Heart left ventricle (tissue), 16 donors: Measurements from ENCODE around the gene GPR153. TPM values are rescaled to one million over a fixed set of nuclear protein-coding genes. Genes with fewer than 3 reads are reported as not detected.
A peak's percentile ranks its signal among the peaks of the same experiment; 100 is the strongest.

Experiments
- ATAC-seq, 4 donors: fragments of 200-7000 bp; cut with Tn5 transposase; one replicate each; pipeline ENCODE4 v1.9.1; 2020 to 2022; ENCODE audit warnings: moderate library complexity in 4 of 4, mild to moderate bottlenecking in 3 of 4, moderate number of reproducible peaks in 1 of 4
- DNase-seq, 5 donors: peaks; one replicate each; pipeline ENCODE4 v3.0.0-alpha.2; 2020
- H3K27ac ChIP-seq, 12 donors: fragments of 200-600 bp; sonication (generic) in 4 of 12; one replicate each; pipeline versions ENCODE4 v1.5.0 to v1.8.0; 2016 to 2022; ENCODE audit warnings: mild to moderate bottlenecking in 2 of 12
- H3K27me3 ChIP-seq, 9 donors: fragments of 200-600 bp; sonication (generic) in 2 of 9; one replicate each; pipeline versions ENCODE4 v1.5.1 to v1.8.0; 2016 to 2022; ENCODE audit warnings: mild to moderate bottlenecking in 3 of 9
- H3K36me3 ChIP-seq, 9 donors: fragments of 200-600 bp; sonication (generic) in 2 of 9; one replicate each; pipeline versions ENCODE4 v1.5.0 to v1.8.0; 2018 to 2022; ENCODE audit warnings: mild to moderate bottlenecking in 2 of 9
- H3K4me1 ChIP-seq, 12 donors: fragments of 200-600 bp; sonication (generic) in 4 of 12; one replicate each; pipeline versions ENCODE4 v1.5.0 to v1.8.0; 2016 to 2022; ENCODE audit warnings: mild to moderate bottlenecking in 3 of 12
- H3K4me3 ChIP-seq, 12 donors: fragments of 200-600 bp; sonication (generic) in 4 of 12; one replicate each; pipeline versions ENCODE4 v1.5.0 to v1.8.0; 2017 to 2022; ENCODE audit warnings: mild to moderate bottlenecking in 9 of 12, moderate library complexity in 4 of 12
- H3K9me3 ChIP-seq, 12 donors: fragments of 200-600 bp; sonication (generic) in 4 of 12; one replicate each; pipeline versions ENCODE4 v1.5.0 to v1.8.0; 2016 to 2022; ENCODE audit warnings: mild to moderate bottlenecking in 1 of 12
- POLR2A ChIP-seq, 2 donors: fragments of 450-650 bp; IDR thresholded peaks; one replicate each; pipeline ENCODE4 v1.6.1; 2017; ENCODE audit warnings: antibody characterized with exemption in 2 of 2, mild to moderate bottlenecking in 2 of 2, moderate library complexity in 2 of 2
- WGBS, 4 donors: extraction: QIAGEN DNeasy Blood & Tissue Kit in 2 of 4; methylation state at CpG; one replicate each; pipeline versions ENCODE4 v1.1.5 to v1.1.7; 2013 to 2018; 5-methylcytosine and 5-hydroxymethylcytosine counted together
- intact Hi-C, 10 donors: fragments of 100-400 bp; cut with DNase I; formaldehyde crosslinking; loops; one replicate each; pipeline versions ENCODE4 v1.11.1 to v1.14.2; 2022
- polyA plus RNA-seq, 2 donors: library from polyadenylated mRNA; stranded (reverse); fragments of 200-250 nt; gene quantifications; one replicate each; pipeline ENCODE4 v1.2.3, GENCODE V29; 2013
- total RNA-seq, 9 donors: library from RNA; depleted of rRNA in 2 of 9; stranded (reverse); fragments of >200 nt in 2 of 9; fragmentation: NEBNext Ultra II Directional in 3 of 9; extraction: Animal tissue kit (Norgen Biotek cat#: 25700) in 3 of 9; gene quantifications; one replicate each; pipeline versions ENCODE4 v1.1.0 to v1.2.4, GENCODE V29; 2016 to 2023
- TF ChIP-seq, protein P1 (sequence below), 12 donors: fragments of 200-600 bp; sonication (generic) in 4 of 12; IDR thresholded peaks; one replicate each; pipeline versions ENCODE4 v1.5.0 to v1.8.0; 2018 to 2022; ENCODE audit warnings: antibody characterized with exemption in 12 of 12, mild to moderate bottlenecking in 5 of 12
- donor health status: ischemic (EF 13 %, LVEDD 7.1; RV severe dilation, severe dysfunction).
- donor health status: healthy with polysubstance abuse.
- donor health status: DM: no; HTN: yes; CAD: no.
- donor health status: DM: no; HTN: no; CAD: no.
- donor health status: ischemic (EF 25% LVEDD 6.9; RV normal size, moderate dysfunction).
- donor health status: ischemic (EF 25% LVEDD 5.7; RV mildly dilated, moderate dysfunction).
- donor health status: healthy.
- donor health status: DM: yes; HTN: yes; CAD: no.
- donor health status: ischemic (EF 35%, LVEDD 5.7; RV mildly dilated, moderate dysfunction).
- donor health status: nonischemic (EF 11% LVEDD 7.7; RV severe dilation, severe dysfunction).
- donor health status: DM: yes; HTN: yes; CAD: no.
- donor health status: PGD.
- donor health status: ischemic (EF 29% LVEDD 5.4; RV normal size, mild dysfunction).
- donor health status: nonischemic (EF 23%, LVEDD 6.1; RV moderate dilation, normal function).

Gene GPR153
- total and polyA plus RNA-seq, 11 donors: 2.7 to 30.0 (median 4.7) TPM

DNA sequence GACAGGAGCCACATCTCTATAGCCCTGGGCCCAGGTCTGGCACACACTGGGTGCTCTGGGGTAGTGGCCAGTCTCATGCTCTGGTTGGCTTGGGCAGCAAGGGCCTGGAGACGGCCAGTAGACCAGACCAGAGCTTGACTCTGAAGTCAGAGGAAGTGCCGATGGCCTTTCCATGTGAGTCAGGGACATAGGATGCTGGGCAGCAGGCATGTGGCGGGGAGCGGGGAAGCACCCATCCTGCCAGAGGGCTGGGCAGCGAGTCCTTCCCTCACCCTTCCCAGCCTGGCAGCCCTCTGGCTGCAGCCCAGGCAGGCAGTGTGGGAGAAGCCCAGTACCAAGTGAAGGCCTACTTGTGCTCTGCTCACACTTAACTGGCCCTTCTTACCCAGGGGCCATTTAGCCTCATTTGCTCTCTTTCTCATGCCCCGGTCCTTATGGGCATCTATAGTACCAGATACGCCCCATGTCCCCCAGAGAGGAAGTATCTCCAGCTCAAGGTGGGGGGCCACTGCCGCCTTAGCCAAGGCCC, 3.3 kb downstream of the GPR153 start:
- Histone ChIP-seq H3K36me3 (peaks cover 0 to 4% (median 0%) of the 10 kb centered on the region in 9 donors), H3K9me3 (no peaks in the 10 kb centered on the region), H3K4me1 (peaks cover 0 to 29% (median 16%) of the 10 kb centered on the region in 12 donors), H3K27ac (no peak overlapping the region), H3K4me3 (no peak overlapping the region), H3K27me3 (peaks cover 0 to 26% (median 8%) of the 10 kb centered on the region in 9 donors)
- TF ChIP-seq, protein P1, sequence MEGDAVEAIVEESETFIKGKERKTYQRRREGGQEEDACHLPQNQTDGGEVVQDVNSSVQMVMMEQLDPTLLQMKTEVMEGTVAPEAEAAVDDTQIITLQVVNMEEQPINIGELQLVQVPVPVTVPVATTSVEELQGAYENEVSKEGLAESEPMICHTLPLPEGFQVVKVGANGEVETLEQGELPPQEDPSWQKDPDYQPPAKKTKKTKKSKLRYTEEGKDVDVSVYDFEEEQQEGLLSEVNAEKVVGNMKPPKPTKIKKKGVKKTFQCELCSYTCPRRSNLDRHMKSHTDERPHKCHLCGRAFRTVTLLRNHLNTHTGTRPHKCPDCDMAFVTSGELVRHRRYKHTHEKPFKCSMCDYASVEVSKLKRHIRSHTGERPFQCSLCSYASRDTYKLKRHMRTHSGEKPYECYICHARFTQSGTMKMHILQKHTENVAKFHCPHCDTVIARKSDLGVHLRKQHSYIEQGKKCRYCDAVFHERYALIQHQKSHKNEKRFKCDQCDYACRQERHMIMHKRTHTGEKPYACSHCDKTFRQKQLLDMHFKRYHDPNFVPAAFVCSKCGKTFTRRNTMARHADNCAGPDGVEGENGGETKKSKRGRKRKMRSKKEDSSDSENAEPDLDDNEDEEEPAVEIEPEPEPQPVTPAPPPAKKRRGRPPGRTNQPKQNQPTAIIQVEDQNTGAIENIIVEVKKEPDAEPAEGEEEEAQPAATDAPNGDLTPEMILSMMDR (IDR thresholded peaks at IDR 0.05): no peak
- TF ChIP-seq POLR2A (IDR thresholded peaks at IDR 0.05): no peak
- no peak for DNase-seq
- WGBS, 4 donors: 70 to 93% (median 88%) methylated on average over 8 of the region's 8 CpGs
- no peak for ATAC-seq
- intact Hi-C loops: no loop called here

DNA sequence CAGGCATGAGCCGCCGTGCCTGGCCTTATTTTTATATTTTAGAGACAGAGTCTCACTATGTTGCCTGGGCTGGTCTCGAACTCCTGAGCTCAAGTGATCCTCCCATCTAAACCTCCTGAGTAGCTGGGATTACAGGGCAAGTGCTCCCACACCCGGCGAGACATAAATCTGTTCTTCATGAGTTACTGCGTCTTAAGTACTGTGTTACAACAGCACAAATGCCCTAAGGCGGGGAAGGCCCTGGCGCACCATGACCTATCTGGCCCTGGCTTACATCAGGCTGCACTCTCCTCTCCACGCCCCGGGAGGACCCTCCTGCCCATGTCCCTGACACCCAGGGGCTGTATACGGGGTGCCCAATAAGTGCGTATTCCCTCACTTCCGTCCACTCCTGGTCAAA, 4.3 kb downstream of the GPR153 start:
- intact Hi-C loops: no loop called here
- Histone ChIP-seq H3K4me1 (peaks cover 0 to 22% (median 11%) of the 10 kb centered on the region in 12 donors), H3K27ac (no peak overlapping the region), H3K36me3 (peaks cover 0 to 4% (median 0%) of the 10 kb centered on the region in 9 donors), H3K27me3 (peaks cover 0 to 25% (median 13%) of the 10 kb centered on the region in 9 donors), H3K9me3 (no peaks in the 10 kb centered on the region), H3K4me3 (no peak overlapping the region)
- 91 to 93% (median 92%) methylated on average over 13 of the region's 13 CpGs for WGBS, 4 donors
- DNase-seq (no peak), ATAC-seq (no peak)
- TF ChIP-seq POLR2A (IDR thresholded peaks at IDR 0.05): no peak
- TF ChIP-seq, protein P1 (IDR thresholded peaks at IDR 0.05): no peak

DNA sequence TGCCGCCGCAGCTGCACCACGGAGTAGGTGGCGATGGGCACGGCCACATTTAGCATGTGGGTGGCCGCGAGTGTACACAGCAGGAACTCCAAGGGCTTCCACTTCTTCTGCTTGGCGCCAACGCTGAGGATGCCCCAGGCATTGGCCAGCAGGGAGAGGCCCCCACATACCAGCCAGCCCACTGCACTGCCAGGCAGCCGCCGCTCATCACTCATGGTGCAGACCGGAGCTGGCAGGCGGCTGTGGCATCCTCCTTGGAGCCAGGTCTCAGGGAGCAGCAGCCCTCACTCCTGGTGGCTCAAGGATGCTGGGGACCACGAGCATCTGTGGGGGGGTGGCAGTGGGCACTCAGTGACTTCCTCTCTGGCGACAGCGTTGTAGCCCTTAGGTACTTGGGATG, 6.2 kb downstream of the GPR153 start:
- Histone ChIP-seq H3K27ac (no peak overlapping the region), H3K4me3 (no peak overlapping the region), H3K9me3 (no peaks in the 10 kb centered on the region), H3K4me1 (peaks cover 0 to 10% (median 4%) of the 10 kb centered on the region in 12 donors), H3K27me3 (peaks cover 0 to 35% (median 23%) of the 10 kb centered on the region in 9 donors), H3K36me3 (peaks cover 0 to 4% (median 0%) of the 10 kb centered on the region in 9 donors)
- intact Hi-C loops: no loop called here
- no peak for ATAC-seq
- TF ChIP-seq, protein P1 (IDR thresholded peaks at IDR 0.05): no peak
- no peak for TF ChIP-seq POLR2A (IDR thresholded peaks at IDR 0.05)
- DNase-seq: no peak
- 86 to 92% (median 89%) methylated on average over 16 of the region's 16 CpGs for WGBS, 4 donors

DNA sequence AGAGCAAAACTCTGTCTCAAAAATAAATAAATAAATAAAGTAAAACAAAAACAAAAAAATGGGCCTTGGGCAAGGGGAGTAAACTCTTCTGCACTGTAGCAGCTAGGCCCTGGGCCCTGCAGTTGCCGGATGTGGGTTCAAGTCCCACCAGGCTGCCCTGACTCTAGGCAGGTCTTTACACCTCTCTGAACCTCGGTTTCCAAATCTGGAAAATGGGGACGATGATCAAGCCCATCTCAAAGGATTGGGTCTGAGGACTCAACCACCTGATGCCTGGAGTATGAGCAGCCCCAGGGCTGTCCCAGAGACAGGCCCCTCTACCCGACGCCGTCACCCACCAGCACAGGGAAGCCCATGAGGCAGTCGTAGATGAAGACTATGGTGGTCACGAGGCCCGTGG, 7.5 kb downstream of the GPR153 start:
- H3K36me3 ChIP-seq: peaks cover 0 to 4% (median 0%) of the 10 kb centered on the region in 9 donors
- H3K27ac ChIP-seq: no peak overlapping the region
- DNase-seq (no peak), ATAC-seq (no peak)
- peaks cover 0 to 15% (median 4%) of the 10 kb centered on the region in 12 donors for H3K4me1 ChIP-seq
- intact Hi-C loops: no loop called here
- WGBS, 4 donors: 93% methylated on average over 8 to 9 of the region's 9 CpGs
- H3K27me3 ChIP-seq: peaks cover 0 to 38% (median 23%) of the 10 kb centered on the region in 9 donors
- no peak overlapping the region for H3K4me3 ChIP-seq
- H3K9me3 ChIP-seq: no peaks in the 10 kb centered on the region
- TF ChIP-seq POLR2A (IDR thresholded peaks at IDR 0.05): no peak

DNA sequence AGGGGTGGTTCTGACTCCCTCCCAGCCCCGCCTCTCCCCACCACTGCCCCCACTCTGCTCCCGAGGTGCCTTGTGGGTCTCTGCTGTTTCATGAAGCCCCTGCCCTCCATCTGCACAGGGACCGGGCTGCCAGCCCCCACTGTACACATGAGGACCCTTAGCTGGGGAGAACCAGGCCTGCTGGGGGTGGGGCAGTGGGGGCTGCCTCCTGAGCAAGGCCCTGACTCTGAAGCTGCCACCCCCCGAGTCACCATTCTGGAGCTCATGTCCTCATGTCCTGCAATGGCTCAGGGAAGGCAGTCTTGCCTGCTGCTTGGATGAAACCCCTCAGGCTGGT, 8.6 kb downstream of the GPR153 start:
- intact Hi-C loops: no loop called here
- WGBS, 4 donors: 79 to 96% (median 90%) methylated on average over 4 of the region's 4 CpGs
- Histone ChIP-seq H3K4me1 (peaks cover 0 to 15% (median 4%) of the 10 kb centered on the region in 12 donors), H3K36me3 (peaks cover 0 to 4% (median 0%) of the 10 kb centered on the region in 9 donors), H3K4me3 (no peak overlapping the region), H3K27ac (no peak overlapping the region), H3K9me3 (no peaks in the 10 kb centered on the region), H3K27me3 (peaks cover 2 to 49% (median 23%) of the 10 kb centered on the region in 9 donors)
- no peak for ATAC-seq
- peak in 1 of 5 donors; percentile 57 for DNase-seq
- no peak for TF ChIP-seq POLR2A (IDR thresholded peaks at IDR 0.05)
- TF ChIP-seq, protein P1 (IDR thresholded peaks at IDR 0.05): no peak
